HG03280 (cell line): ENCODE data around the gene ITGB4.

Experiments
- ATAC-seq: cut with Tn5 transposase; IDR thresholded peaks from one replicate; pipeline ENCODE4 v1.9.1; 2021; ENCODE audit warnings: mild to moderate bottlenecking, moderate library complexity; ENCODE audit not compliant: unreplicated experiment

Gene ITGB4

DNA sequence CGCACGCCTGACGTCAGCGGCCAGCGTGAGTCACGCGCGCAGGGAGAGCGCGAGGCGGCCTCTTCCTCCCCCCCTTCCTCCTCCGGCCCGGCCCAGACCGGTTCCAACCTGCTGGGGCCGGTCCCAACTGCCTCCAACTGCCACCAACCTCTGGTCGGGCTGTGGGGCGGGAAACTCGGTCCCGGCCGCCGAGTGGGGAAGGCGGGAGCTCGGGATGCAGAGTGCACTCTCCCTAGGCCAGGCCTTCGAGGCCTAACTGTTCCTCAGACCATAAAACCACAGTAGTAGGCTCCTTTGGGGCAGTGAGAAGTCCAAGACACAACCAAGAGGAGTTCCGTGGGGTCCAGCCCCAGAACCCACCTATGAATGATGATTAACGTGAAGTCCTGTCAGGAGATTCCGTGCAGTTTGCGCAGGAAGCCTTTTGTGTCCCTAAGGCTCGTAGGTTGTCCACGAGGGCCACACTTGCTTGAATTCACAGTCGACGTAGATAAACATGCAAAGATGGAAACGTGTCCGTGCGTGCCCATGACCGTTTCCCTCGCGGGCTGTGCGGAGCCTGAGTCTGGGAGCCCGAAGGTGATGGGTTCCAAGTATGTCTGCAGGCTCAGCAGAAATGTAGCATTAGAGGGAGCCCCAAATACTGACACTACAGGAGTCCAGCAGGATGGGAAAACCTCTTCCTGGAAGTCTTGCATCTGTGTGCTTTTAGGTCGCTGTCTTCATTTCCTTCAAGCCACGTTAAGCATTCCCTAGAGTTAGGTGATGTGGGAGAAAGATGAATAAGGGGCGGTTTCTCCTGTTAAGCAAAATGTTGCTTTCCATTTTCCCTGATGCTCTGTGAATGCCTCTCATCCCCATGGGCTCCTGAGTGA, 64.0 kb downstream of the ITGB4 start:
- peak; percentile 59 for ATAC-seq

DNA sequence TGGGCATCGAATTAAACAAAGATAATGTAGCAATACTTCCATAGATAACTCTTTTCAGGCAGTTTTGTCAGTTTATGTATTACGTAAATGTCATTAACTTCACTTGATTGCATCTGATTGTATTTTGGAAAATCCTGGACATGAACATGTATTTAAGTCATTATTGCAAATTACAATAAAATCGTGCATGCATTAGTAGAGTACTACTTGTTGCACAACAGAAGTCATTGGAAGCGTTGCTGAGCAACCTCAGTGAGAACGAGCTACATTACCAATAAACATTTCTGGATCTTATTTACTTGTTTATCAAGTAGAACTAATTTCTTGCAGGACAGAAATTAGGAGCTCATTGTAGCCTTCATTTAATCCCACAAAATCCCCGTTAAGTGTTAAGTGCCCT, 70.0 kb downstream of the ITGB4 start:
- ATAC-seq: no peak

DNA sequence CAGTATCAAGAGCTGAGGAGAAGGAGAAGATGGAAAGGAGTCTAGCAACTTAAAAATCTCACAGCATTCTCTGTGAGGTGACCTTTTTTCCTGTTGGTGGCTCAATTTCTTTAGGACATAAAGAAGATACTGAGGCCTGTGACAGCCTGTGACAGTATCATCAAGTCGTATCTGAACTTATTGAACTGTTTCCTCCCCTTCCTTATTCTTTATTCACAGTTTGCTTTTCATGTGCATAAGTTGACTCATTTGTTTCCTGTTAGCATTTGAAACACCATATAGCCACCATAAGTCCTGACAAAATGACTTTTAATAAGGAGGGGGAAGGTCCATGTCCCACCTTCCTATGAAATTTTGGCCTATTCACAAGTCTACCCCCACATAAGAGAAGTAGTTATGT, 72.2 kb downstream of the ITGB4 start:
- ATAC-seq: no peak

DNA sequence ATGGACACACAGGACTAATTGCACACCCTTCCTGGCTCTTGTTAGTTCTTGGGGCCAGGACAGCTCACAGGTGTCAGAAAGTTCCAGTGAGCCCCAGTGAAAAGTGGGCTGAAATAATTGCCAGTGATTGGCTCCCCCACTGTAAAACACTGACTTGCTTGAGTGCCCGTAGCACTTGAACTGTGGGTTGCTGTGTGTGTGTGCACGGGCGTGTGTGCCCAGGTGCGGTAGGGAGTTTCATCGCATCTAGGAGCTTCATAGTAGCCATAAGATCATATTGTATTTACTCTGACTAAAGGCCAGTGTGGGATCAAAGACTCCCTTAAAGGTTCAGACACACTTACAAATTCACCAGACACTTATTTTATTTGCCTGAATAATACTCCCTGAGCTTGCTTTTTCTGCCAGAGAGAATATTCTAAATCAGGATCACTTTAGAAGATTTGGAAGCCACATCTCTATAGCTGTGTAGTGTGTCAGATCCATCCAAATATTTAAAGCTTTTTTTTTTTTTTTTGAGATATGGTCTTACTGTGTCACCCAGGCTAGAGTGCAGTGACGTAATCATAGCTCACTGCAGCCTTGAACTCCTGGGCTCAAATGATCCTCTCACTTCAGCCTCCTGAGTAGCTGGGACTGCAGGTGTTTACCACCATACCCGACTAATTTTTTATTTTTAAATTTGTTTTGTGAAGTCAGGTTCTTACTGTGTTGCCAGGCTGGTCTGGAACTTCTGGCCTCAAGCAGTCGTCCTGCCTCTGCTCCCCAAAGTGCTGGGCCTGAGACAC, 74.8 kb downstream of the ITGB4 start:
- no peak for ATAC-seq

DNA sequence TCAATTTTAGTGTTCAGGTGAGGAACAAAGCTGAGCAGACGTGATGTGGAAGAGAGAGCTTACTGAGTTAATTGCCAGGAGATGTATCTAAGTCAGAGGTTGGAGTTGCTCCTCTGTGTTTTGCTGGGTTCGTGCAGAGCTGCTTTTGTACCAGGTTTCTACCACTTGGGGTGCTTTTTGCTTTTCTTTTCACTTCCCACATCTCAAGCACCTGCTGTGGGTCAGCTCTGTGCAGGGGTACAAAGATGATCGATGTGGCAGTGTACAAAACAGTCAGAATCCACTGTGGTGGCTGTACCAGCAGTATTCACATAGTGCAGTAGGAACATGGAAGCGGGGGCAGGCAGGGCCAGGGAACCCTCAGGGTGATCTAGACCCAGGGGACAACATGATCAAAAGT, 78.1 kb downstream of the ITGB4 start:
- ATAC-seq: no peak

DNA sequence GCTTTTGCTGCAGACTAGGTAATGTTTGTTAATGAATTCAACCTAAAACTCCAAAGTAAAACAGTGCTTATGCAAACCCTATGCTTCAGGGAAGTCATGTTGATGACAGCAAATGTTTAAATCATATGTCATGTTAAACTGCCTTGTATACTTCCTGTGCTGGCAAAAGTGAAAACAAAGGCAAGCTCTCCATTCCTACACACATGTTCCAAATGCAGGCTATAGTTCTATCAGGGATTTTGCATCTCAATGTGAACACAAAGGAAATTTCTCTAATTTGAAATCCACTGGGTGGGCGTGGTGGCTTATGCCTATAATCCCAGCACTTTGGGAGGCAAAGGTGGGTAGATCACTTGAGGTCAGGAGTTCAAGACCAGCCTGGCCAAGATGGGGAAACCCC, 82.6 kb downstream of the ITGB4 start:
- ATAC-seq: no peak

DNA sequence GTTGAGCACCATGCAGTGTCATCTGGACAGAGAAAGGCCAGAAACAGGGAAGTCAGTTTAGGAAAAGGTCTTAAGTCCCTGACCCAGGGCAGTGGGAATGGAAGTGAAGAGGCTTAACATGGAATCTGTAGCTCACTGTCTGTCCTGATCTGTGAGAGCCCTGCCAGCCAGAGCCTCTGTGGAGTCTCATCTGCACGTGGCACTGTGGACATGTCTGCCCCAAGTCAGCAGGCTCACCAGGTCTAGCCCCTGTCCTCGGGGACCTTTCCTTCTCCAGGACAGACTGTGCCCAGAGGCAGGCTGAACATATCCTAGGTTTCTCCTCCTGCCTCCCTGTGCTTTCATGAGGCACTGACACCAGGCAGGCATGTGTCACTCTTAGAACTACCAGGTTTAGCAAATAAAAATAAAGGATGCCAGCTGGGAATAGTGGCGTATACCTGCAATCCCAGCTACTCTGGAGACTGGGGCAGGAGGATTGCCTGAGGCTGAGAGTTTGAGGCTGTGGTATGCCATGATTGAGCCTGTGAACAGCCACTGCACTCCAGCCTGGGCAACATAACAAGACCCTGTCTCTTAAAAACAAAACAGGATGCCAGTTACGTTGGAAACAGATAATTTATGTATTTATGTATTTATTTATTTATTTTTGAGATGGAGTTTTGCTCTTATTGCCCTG, 85.7 kb downstream of the ITGB4 start:
- no peak for ATAC-seq
